ENCODE results near the gene PTPRZ1.

GRCh38 chr7:121882731-121883130 is 9.8 kb downstream of the PTPRZ1 start:
- TF ChIP-seq EP300 (IDR thresholded peaks at IDR 0.05) (no peak), POLR2A (IDR thresholded peaks at IDR 0.05; ENCODE audit: low read length) (no peak), CTCF (IDR thresholded peaks at IDR 0.05) (no peak), RCOR1 (IDR thresholded peaks at IDR 0.05; ENCODE audit: low read depth, low read length) (no peak), FOSL2 (IDR thresholded peaks at IDR 0.05) (no peak), FOSL2 (CRISPR knock-in tag; IDR thresholded peaks at IDR 0.05) (no peak), PBX3 (IDR thresholded peaks at IDR 0.05) (no peak), RAD21 (conservative IDR thresholded peaks at IDR 0.05 in 1 of 2, IDR thresholded peaks at IDR 0.05 in 1 of 2) (no peak), HOXA7 (CRISPR knock-in tag; IDR thresholded peaks at IDR 0.05) (no peak), REST (IDR thresholded peaks at IDR 0.05) (no peak), MYC (IDR thresholded peaks at IDR 0.05; ENCODE audit: borderline replicate concordance, low read length) (no peak)
